ENCODE measurements around the gene SLC25A13.

- no peak for TF ChIP-seq ZNF263 (CRISPR knock-in tag; IDR thresholded peaks at IDR 0.05; ENCODE audit: borderline replicate concordance)
- TF ChIP-seq PCBP1 (IDR thresholded peaks at IDR 0.05; ENCODE audit: low read depth, low read length, poor library complexity, severe bottlenecking), result no peak
- TF ChIP-seq ELK1 (CRISPR knock-in tag; IDR thresholded peaks at IDR 0.05), result no peak
Measured at GRCh38 chr7:96212474-96212873, 109.4 kb downstream of the SLC25A13 start.

Data from K562 (cell line).